GM18870 (cell line): ENCODE results near the gene KLLN.
"Not testable (repeated sequence)": the region's sequence is repeated elsewhere in the genome, so short reads cannot be mapped to it uniquely, and the experiment has no call there.

Experiments
- ATAC-seq: cut with Tn5 transposase; IDR thresholded peaks from one replicate; pipeline ENCODE4 v1.9.1; 2021; ENCODE audit warnings: moderate library complexity; ENCODE audit not compliant: unreplicated experiment

Gene KLLN

GRCh38 chr10:87843714-87844113, 19.6 kb downstream of the KLLN start:
- no peak for ATAC-seq

GRCh38 chr10:87842776-87843497, 20.4 kb downstream of the KLLN start:
- ATAC-seq = no peak

DNA sequence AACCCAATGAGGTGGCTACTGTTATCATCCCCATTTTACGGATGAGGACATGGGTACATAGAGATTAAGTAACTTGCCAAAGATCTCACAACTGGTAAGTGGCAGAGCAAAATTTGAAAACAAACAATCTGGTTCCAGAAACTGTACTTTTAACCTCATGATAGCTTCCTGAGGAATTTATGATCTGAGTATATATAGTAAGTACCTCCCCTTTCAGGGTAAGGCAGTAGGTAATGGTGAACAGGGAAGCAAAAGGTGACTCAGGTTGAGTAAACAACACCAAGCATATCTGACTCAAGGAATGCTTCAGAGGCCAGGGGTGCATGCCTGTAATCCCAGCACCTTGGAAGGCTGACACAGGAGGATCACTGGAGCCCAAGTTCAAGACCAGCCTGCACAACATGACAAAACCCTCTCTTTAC, 21.1 kb downstream of the KLLN start:
- no peak for ATAC-seq

DNA sequence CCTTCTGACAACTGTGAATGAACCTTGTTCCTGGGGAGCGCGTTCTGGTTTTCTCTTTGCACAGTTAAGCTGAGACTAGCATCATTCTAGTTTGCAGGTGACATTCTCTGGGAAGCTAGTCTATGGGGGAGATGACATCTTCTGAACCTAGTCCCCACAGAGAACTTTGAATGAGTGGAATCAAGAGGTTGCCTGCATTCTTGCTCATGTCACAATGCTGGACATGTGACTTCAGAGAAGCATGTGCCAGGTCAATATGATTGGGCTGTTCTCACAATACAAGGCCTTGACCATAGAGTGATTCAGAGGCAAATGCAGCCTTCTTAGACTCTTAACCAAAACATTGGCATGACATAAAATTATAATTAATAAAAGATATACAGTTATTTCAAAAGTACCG, 22.1 kb downstream of the KLLN start:
- ATAC-seq = no peak

GRCh38 chr10:87838650-87839049, 24.7 kb downstream of the KLLN start:
- ATAC-seq = no peak

DNA sequence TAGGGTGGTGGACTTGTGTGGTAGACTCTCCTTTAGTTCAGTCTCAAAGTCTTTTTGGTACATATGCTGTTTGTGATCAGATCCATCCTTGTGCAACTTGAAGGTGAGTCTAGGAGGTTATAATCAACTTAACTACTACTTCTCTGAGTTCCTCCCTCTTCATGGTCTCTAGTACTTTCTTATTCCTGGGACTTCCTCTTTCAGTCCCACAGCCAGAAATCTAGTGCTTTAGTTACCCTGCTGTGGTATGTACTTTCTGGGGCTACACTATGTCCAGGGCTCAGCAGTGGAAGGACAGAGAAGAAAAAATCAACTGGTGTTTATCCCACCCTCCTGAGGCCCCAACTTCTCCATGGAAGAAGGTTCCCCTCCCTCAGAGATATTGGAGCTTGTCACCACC, 25.9 kb downstream of the KLLN start:
- ATAC-seq = no peak

DNA sequence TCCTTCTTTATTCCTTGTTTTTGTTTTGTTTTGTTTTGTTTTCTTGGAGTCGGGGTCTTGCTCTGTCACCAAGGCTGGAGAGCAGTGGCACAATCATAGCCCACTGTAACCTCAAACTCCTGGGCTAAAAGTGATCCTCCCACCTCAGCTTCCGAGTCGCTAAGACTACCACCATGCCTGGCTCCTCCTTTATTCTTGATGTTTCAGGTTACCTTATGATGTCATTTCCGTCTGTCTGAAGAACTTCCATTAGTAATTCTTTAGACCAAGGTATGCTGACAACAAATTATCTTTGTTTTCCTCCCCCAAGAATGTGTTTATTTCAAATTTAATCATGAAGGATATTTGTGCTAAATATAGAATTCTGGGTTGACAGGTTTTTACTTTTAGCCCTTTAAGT, 27.2 kb downstream of the KLLN start:
- ATAC-seq = no peak

DNA sequence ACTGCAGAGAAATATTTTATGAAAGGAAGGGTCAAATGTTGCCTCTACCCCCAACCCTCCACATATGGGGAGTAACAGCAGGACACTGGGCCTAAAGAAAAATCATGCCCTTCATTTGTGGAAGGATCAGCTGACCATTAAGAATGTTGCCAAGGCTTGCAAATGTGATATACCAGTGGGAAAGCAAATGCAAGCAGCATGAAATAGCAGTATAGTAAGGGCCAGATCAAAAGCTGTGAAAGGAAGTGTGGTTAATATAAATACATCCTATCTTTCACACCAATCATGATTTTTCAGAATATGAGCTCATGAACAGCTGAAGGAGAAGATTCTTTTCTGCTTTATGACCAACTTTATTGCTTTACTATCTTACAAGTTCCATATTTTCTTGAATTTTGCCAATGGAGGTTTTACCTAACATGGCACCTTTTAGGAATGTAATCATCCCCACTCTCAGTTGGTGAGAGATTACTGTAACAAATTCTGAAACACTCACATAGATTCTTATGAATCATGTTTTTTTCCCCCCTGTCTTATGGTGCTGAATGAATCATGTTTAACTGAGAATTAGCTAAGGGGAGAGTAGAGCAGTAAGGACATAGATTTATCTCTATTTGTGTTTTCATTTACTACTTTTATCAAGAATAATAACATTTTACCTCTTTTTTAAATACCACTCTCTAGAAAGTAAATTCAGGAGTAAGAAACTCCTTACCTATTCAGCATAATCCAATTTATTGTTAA, 33.2 kb downstream of the KLLN start:
- ATAC-seq = no peak

DNA sequence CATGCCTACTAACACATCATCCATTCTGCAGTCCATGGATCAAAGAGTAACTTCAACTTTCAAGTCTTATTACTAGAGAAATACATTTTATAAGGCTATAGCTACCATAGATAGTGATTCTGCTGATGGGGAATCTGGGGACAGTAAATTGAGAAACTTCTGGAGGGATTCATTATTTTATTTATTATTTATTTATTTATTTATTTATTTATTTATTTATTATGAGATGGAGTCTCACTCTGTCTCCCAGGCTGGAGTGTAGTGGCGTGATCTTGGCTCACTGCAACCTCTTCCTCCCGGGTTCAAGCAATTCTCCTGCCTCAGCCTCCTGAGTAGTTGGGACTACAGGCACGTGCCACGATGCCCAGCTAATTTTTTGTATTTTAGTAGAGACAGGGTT, 34.3 kb downstream of the KLLN start:
- not testable (repeated sequence) for ATAC-seq

GRCh38 chr10:87827681-87828080, 35.7 kb downstream of the KLLN start:
- ATAC-seq = no peak

DNA sequence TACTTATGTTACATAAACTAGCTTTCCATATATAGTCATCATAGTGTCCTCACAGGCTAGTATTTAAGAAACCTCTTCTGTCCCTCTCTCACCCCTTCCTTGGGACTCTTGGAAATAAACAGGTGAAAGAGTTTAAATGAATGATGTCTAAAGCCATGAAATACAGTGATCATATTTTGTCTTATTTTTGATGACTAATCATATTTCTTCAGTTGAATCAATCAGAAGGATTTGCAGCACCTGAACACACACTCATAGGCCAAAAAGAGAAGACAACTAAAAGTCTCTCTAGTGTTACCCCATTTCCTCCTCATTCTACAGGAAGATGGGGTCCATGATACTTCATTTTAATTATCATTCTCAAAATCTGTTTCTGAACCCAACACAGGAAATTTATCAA, 36.7 kb downstream of the KLLN start:
- no peak for ATAC-seq

GRCh38 chr10:87819289-87819585, 44.1 kb downstream of the KLLN start:
- no peak for ATAC-seq

- peak; percentile 46 for ATAC-seq
These were observed 44.6 kb downstream of the KLLN start for GRCh38 chr10:87818505-87819288.

DNA sequence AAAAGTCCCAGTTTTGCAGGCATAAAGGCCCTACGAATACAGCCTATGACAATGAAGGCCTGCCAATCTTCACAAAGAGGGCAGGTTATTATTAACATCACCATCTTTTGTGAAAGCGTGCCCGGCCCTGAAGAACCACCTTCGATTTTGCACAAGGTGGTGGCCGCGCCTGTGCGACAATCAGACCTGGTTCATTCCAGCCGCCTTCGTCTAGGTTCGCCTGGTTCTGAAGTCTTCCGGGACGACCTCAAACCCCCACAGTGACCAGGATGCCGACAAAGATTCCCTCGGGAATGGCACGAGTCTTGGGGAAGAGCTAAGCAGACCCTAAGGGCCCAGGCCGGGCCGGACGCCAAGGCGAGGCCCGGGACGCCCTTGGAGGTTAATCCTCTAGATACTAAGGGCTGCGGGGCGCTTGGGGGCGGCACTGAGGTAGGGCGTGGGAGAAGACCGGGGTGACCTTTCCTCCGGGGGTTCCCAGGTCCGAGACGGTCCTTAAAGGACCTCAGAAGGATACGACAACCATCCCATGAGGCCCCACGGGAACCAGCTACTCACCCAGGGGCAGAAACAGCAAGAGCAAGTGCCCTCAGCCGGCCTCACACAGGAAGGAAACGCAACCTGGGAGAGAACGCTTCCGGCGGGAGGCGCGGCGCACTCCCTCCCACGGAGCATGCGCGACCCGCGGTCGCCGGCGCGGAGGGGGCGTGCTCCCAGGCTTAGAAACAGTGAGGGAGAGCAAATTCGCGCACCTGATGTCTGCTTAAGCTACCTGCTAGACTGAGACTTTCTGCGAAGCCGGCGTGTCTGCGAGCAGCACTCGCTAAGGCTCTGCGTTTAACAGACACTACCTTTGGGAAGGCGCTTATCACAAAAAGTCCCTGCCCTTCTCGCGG, 45.5 kb downstream of the KLLN start, which contains the start of gene ATAD1:
Gene ATAD1 (minus strand): TSS at position 618 of the 896 bp plus-strand sequence. CDS start 3,627 bp downstream, outside the sequence.
- ATAC-seq = peak; percentile 63

- ATAC-seq = no peak
These were observed 46.3 kb downstream of the KLLN start for GRCh38 chr10:87816898-87817608.

DNA sequence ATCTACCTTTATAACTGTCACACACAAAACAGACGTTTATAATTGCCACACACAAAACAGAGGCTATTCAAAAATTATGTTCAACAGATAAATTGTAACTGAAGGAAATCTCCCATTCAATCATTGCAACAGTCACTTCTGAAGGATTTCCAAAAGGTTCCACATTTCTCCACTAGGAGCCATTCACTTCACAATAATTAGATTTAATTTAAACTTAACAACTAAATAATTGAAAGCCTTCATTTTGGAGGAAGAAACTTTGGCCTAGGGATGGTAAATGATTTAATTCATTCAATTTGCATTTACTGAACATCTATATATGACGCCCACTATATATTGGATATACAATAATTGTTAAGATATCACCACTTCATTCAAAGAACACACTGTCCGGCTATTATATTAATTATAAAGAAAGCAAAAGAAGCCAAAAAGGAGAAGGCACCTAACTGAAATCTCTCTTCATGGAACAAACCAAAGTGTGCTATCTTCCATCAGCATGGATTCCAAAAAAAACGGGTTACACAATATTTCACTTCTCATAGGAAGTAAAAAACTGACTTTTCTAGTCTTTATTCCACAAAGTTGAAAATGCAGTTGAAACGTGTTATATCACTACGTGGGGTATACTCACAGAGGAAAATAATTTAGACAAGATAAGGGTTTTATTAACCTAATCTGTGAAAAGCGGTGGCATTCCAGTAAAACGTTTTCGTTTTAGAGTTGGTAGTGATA, 47.0 kb downstream of the KLLN start:
- ATAC-seq = no peak
